ENCODE data around the gene PTCH2.
"Not testable (repeated sequence)": the region's sequence is repeated elsewhere in the genome, so short reads cannot be mapped to it uniquely, and the experiment has no call there.

Gene PTCH2

GRCh38 chr1:44801491-44802305, 41.4 kb downstream of the PTCH2 start:
- DNase-seq (ENCODE audit: low spot score) = no peak

DNA sequence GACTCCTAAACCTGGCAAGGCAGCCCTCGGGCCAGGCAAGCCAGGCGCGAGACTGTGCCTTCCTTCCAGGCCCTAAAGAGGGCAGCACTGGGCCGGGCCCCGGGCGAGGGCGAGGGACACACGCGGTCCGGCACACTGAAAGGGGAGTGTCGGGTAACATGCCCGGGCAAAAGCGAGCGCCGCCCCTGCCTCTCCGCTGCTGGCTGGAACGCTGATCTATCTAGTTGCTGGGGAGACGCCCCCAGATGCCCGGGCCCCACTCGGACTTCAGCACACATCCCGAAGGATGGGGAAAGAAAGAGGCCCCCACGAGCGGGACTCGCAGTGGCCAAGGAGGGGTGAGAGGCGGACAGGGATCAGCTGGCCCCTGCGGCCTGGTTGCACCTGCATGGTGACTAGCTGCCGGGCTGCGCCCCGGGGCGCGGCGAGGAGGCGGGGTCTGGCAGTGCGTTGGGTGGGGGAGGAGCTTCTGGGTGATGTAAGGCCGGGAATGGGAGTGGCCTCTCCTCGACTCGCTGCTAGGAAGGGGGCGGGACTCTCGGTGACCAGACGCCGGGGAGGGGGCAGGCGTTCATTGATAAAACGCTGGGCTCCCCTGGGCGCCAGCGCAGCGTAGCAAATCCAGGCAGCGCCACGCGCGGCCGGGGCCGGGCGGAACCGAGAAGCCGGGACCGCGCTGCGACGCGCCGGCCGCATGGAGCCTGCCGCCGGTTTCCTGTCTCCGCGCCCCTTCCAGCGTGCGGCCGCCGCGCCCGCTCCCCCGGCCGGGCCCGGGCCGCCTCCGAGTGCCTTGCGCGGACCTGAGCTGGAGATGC, 43.1 kb downstream of the PTCH2 start, which contains the start of gene PLK3:
Gene PLK3 (plus strand): TSS at position 608 of the 815 bp plus-strand sequence. CDS start 87 bp downstream, at position 695.
- peak; percentile 98 for DNase-seq (ENCODE audit: low spot score)

- no peak for DNase-seq (ENCODE audit: low spot score)
These were observed 44.3 kb downstream of the PTCH2 start for GRCh38 chr1:44798481-44799365.

DNA sequence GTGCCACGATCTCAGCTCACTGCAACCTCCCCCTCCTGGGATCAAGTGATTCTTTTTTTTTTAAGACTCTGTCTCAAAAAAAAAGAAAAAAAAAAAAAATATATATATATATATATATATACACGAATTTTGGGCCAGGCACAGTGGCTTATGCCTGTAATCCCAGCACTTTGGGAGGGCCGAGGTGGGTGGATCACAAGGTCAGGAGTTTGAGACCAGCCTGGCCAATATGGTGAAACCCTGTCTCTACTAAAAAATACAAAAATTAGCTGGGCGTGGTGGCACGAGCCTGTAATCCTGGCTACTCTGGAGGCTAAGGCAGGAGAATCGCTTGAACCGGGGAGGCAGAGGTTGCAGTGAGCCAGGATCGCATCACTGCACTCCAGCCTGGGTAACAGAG, 45.2 kb downstream of the PTCH2 start:
- not testable (repeated sequence) for DNase-seq (ENCODE audit: low spot score)

GRCh38 chr1:44792736-44793502, 50.1 kb downstream of the PTCH2 start:
- no peak for DNase-seq (ENCODE audit: low spot score)

DNA sequence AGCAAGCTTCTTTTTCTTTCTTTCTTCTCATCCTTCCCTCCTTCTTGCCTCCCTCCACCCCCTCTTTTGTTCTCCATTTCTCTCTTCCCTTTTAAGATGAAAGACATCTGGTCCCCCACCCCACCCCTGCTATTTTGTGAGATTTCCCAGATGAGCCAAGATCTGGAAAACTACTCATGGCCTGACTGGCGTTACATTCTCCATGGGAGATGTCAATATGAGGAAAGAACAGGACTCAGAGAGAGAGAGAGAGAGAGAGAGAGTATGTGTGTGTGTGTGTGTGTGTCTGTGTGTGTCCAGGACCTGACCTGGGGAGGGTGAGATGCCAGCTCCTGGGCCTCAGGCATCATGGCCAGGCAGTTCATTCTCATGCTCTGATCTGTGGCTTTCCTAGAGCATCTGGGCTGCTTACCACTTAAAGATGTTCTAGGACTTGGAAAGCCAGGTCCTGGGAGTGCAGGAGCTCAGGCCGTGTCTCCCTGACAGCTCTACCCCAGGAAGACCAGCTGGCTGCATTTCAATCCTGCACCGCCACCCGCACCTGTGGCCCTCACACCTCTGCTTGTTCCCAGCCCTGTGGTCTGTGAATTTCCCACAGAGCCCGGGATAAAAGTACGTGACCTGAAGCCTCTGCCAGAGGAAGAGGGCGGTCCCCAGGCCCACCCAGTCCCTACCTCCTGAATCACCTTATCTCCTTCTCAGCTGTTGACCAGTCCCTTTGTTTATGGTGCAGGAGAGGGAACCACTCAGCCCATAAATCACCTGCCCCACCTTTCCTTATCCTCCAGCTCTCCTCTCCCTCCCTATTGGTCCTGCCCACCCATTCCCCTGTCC, 51.9 kb downstream of the PTCH2 start:
- no peak for DNase-seq (ENCODE audit: low spot score)

DNA sequence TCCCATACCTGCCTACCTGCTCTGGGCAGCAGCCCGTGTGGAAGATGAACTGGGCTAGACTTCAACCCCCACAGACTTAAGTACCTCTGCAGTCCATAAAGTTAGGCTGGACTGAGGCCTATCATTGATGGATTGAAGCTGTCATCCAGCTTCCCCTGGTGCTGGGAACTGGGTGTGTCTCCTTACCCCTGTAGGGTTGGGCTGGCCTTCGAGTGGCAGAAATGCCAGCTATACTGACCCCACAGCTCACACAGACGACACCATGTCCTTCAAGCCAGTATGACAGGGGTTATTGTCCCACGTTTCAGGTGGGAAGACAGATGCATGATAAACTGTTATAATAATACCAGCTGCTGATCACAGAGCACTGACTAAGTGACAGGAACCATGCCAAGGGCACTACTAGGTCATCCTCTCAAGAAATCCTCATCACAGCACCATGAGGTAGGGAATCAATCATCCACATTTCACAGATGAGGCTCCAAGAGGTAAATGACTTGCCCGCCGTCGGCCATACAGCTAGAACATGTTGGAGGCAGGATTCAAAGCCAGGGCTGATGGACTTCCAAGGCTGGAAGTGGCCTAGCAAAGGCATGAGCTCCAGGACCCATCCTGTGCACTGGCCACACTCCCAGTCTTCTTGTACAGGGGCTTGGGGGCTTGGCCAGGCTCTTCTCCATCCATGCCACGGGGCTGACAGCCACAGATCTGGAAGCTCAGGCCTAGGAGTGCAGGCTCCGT, 54.8 kb downstream of the PTCH2 start, which contains the start of gene BEST4:
Gene BEST4 (minus strand): TSS at position 51 of the 741 bp plus-strand sequence. CDS start 465 bp downstream, outside the sequence.
- DNase-seq (ENCODE audit: low spot score) = no peak

GRCh38 chr1:44787506-44787905, 55.5 kb downstream of the PTCH2 start:
- no peak for DNase-seq (ENCODE audit: low spot score)

- no peak for DNase-seq (ENCODE audit: low spot score)
These were observed 56.1 kb downstream of the PTCH2 start for GRCh38 chr1:44786841-44787426.

DNA sequence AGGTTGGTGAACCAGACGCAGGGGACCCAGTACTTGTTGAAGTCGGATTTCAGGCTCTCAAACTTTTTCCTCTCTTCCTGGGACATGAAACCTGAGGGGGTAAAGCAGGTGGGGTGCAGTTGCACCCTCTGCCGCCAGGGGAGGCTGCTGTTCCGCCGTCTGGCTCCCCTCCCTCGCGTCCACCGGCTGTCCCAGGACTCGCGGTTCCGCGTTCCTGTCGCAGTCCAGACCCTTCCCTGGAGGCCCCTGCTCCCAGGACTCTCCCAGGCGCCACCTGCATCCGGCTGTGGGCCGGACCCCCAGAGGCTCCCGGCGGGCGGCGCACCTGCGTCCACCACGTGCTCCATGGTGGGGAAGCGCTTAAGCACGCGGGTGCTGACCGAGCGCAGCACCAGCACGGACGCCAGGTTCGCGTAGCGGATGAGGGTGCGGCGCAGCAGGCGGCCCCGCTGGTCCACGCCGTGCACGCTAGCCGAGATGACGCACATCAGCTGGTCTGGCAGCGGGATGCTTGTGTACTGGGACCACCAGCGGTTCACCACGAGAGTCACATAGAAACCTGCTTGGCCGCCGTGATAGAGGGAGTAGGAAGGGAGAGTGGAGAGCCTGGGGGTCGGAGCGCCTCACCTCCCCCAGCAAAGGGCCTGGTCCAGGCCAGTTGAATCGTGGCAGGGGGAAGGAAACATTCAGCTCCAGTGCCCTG, 56.8 kb downstream of the PTCH2 start:
- peak; percentile 62 for DNase-seq (ENCODE audit: low spot score)

DNA sequence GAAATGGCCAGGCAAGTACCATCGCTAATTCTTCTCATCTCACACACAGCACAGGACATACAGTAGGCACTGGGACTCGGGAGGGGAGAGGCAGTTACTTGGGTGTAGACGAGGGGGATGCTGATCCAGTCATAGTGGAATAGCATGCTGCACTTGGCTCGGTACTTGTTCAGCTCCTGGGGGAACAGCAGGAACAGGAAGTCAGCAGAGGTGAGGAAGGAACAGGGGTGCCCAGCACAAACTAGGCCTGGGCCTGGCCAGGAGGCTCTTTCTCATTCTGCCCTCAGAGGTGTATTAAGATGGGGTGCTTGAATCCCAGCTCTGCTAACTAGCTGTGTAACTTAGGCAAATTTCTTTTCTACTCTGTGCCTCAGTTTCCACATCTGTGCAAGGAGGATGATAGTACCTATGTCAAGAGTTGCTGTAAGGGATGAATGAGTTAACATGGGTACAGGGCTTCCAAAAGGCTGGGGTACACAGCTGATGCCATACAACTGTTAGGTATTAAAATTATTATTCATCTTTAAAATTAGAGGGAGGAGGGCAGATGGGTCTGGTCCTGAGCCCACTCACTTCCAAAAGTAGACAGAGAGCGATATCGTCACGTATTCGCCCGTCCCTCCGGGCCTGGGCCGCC, 57.4 kb downstream of the PTCH2 start:
- DNase-seq (ENCODE audit: low spot score) = no peak

GRCh38 chr1:44785029-44785380, 58.0 kb downstream of the PTCH2 start:
- no peak for DNase-seq (ENCODE audit: low spot score)

DNA sequence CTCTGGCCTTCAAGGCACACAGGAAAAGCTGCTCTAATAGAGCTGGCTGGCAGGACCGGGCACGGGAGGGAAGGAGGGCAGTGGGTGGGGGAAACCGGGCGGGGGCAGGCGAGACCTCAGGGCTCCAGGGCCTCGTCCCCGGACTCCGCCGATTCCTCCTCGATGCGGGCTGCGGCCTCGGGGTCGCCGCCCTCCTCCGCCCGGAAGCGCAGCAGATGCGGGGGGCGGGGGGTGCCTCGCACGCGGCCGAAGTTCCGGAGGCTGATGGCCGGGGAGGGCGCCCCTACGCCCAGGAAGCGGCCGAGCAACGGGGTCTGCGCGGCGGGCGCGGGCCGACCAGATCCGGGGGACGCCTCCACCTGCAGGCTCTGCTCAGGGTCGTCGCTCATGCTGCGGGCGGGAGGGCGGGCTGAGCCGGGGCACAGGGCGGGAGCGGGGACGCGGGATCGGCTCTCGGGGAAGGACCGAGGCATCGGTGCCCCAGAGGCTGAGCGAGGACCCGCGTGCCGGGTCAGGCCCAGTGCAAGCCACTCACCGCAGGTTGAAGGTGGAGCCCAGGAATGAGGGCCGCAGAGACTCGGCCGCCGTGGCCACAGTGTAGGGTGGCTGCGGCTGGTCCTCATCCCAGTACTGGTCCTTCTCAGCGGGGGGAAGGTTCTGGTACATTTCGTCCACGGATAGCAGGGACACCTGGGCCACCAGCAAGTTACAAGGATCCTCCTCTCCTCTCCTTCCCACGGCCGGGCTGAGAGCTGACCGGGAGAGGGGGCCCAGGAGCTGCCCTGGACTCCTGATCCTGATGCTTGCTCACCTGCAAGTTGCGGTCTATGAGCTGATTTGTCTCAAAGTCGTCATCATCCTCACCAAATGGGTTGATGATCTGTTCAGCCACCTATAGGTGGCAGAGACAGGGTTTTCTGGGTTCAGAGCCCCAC, 58.7 kb downstream of the PTCH2 start:
- peak; percentile 80 for DNase-seq (ENCODE audit: low spot score)

GRCh38 chr1:44783697-44784093, 59.4 kb downstream of the PTCH2 start:
- DNase-seq (ENCODE audit: low spot score) = peak; percentile 66

DNA sequence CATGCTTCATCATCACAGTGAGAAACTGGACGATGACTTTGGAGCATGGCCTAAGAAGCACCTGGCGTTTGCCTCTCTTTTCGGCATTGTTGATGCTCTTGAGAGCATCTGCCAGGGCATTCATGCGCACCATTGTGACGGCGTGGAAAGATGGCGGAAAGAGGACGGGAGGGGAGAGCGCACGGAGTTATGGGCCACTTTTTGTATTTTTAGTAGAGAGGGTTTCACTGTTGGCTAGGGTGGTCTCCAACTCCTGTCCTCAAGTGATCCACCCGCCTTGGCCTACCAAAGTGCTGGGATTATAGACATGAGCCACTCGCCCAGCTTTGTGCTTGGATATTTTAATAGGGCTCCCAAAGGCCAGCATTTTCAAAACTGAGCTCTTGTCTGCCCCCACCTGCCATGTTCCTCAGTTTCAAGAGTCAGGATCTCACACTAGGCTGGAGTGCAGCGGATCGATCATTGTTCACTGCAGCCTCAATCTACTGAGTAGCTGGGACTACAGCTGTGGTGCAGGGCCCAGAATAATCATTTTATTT, 62.4 kb downstream of the PTCH2 start:
- peak; percentile 67 for DNase-seq (ENCODE audit: low spot score)

DNA sequence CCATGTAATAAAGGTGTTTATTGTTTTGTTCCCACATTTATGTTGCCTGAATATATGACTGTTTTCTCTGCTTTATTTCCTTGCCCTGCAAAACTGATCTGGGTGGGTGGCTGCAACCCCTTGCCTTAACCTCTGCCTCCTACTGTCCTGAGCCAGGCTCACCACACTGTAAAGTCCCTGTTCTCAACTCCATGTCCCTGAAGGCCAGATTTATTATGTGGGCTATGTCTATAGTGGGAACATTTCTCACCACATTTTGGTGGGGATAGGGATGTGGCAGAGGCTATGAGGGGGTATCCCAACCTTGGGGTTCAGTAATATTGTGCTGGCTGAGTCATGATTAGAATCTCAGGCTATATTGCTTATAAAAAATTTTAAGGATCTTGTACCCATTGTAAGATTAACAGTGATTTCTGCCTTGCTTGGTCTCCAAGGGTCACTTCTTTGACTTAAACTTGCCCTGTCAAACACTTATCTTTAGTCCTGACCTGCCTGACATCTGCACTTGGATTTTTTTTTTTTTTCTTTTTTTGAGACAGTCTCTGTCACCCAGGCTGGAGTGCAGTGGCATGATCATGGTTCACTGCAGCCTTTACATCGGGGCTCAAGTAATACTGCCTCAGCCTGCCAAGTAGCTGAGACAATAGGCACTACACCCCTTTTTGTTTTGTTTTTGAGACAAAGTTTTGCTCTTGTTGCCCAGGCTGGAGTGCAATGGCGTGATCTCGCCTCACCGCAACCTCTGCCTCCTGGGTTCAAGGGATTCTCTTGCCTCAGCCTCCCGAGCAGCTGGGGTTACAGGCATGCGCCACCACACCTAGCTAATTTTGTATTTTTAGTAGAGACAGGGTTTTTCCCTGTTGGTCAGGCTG, 64.1 kb downstream of the PTCH2 start:
- no peak for DNase-seq (ENCODE audit: low spot score)
